HUES48 (cell line): ENCODE results near the gene TBX2.

Experiments used
- H3K27ac ChIP-seq: one replicate; pipeline ENCODE4 v1.7.0; 2013; ENCODE audit warnings: low read depth, low read length, inconsistent platforms
- H3K27me3 ChIP-seq: 2 replicates; pipeline ENCODE4 v1.6.1; 2013; ENCODE audit warnings: mild to moderate bottlenecking, low read length; ENCODE audit not compliant: control insufficient read depth, insufficient read depth
- H3K36me3 ChIP-seq: 2 replicates; pipeline ENCODE4 v1.6.1; 2013; ENCODE audit warnings: low read length; ENCODE audit not compliant: control insufficient read depth, insufficient read depth
- H3K4me1 ChIP-seq: 2 replicates; pipeline ENCODE4 v1.6.1; 2013; ENCODE audit warnings: mild to moderate bottlenecking, low read length; ENCODE audit not compliant: control insufficient read depth, insufficient read depth
- H3K4me3 ChIP-seq: 2 replicates; pipeline ENCODE4 v1.5.1; 2013; ENCODE audit warnings: mild to moderate bottlenecking, low read depth, low read length
- H3K9ac ChIP-seq: 2 replicates; pipeline ENCODE4 v1.6.1; 2013; ENCODE audit warnings: mild to moderate bottlenecking, low read depth, low read length, moderate library complexity
- H3K9me3 ChIP-seq: 2 replicates; pipeline ENCODE4 v1.6.1; 2013; ENCODE audit warnings: low read length; ENCODE audit not compliant: control insufficient read depth, insufficient read depth

The TBX2 gene

DNA sequence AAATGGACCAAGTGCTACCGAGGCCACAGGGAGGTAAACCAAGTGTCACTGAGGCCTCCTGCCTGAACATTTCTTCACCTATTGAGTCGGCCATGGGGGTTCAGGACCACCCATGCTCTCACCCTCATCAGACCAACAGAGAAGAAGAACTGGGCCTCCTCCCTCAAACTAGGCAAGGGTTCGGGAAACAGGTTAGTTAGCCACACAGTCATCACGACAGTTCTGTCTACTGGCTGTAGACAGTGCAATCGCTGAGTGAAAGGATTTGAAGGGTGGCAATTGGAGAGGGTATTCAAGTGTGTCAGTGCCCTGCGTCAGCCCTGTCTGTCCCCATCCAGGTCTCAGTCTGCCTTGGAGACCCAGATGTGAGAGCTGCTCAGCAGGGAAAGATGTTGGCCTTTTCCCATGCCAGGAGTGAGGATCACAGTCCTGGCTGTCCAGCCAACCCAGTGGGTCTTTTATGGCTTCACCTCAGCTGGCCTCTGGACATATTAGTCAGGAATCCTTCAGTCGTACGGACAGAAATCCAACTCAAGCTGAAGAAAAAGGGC, 19.9 kb downstream of the TBX2 start:
- H3K4me3 ChIP-seq: no peak overlapping the region
- H3K27me3 ChIP-seq: peaks cover 44% of the 10 kb centered on the region
- H3K4me1 ChIP-seq: no peaks in the 10 kb centered on the region
- no peaks in the 10 kb centered on the region for H3K9me3 ChIP-seq
- no peak overlapping the region for H3K27ac ChIP-seq
- H3K9ac ChIP-seq: no peak overlapping the region
- no peaks in the 10 kb centered on the region for H3K36me3 ChIP-seq

DNA sequence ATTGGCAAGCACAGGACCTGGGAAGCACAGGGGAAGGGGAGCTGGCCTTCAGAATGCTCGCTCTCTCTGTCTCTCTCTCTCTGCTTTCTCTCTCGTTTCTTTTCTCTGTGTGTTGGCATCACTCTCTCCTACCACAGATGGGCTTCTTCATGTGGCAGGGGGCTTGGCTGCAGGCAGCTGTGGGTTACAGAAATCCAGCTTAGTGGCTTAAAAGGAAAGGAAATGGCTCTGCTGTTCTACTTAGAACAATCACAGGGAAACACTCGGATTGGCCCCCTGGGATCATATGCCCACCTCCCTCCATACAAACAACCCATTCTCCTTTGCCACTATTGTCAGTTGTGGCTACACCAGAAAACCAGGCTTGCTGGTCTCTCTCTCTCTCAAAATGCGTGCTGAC, 20.4 kb downstream of the TBX2 start:
- Histone ChIP-seq H3K27me3 (peaks cover 40% of the 10 kb centered on the region), H3K4me3 (no peak overlapping the region), H3K4me1 (no peaks in the 10 kb centered on the region), H3K9ac (no peak overlapping the region), H3K36me3 (no peaks in the 10 kb centered on the region), H3K27ac (no peak overlapping the region), H3K9me3 (no peaks in the 10 kb centered on the region)

DNA sequence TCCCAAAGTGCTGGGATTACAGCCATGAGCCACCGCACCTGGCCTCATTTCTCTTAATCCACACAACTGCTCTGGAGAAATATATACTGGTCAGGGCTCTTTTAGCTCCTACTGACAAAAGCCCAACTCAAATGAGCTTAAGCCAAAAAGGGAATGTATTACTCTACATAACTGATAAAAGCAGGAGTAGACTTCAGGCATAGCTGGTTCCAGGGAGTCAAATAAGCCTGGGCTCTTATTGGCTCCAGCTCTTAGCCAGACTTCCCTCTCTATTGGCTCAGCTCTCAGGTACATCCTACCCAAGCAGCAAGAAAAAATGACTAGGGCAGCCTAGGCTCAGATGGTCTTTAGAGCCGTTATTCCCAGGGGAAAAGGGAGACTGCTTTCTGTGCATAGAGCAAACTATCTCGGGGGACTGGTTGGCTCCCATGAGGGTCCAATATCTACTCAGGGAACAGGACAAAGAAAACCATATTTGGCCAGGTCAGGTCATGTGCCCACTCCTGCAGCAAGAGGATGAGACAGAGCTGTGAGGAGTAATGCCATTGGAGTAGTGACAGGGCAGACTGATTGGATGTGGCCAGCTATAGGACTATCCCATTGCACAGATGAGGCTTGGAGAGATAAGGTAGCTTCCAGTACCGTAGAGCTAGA, 21.2 kb downstream of the TBX2 start:
- H3K4me3 ChIP-seq: no peak overlapping the region
- H3K4me1 ChIP-seq: peaks cover 5% of the 10 kb centered on the region; the same call in 1 of the 2 replicates
- H3K27me3 ChIP-seq: peaks cover 31% of the 10 kb centered on the region
- no peak overlapping the region for H3K27ac ChIP-seq
- no peaks in the 10 kb centered on the region for H3K9me3 ChIP-seq
- H3K9ac ChIP-seq: no peak overlapping the region
- H3K36me3 ChIP-seq: no peaks in the 10 kb centered on the region

DNA sequence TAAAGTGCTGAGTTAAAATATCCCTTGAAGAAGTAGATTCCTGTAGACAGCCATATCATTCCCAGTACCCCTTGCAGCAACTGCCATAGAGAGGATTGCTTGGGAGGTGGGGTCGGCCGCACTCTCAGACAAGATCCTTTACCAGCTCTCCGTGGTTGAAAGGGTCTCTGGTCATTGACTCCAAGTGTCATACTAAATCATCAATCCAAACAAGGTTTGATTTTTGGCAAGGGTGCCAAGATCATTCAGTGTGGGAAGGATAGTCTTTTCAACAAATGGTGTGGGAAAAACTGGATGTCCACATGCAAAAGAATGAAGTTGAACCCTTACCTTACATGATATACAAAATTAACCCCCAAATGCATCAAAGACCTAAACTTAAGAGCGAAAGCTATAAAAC, 21.8 kb downstream of the TBX2 start:
- no peak overlapping the region for H3K4me3 ChIP-seq
- H3K36me3 ChIP-seq: no peaks in the 10 kb centered on the region
- peaks cover 26% of the 10 kb centered on the region for H3K27me3 ChIP-seq
- H3K9me3 ChIP-seq: no peaks in the 10 kb centered on the region
- no peak overlapping the region for H3K9ac ChIP-seq
- H3K4me1 ChIP-seq: peaks cover 6% of the 10 kb centered on the region; the same call in 1 of the 2 replicates
- H3K27ac ChIP-seq: no peak overlapping the region

DNA sequence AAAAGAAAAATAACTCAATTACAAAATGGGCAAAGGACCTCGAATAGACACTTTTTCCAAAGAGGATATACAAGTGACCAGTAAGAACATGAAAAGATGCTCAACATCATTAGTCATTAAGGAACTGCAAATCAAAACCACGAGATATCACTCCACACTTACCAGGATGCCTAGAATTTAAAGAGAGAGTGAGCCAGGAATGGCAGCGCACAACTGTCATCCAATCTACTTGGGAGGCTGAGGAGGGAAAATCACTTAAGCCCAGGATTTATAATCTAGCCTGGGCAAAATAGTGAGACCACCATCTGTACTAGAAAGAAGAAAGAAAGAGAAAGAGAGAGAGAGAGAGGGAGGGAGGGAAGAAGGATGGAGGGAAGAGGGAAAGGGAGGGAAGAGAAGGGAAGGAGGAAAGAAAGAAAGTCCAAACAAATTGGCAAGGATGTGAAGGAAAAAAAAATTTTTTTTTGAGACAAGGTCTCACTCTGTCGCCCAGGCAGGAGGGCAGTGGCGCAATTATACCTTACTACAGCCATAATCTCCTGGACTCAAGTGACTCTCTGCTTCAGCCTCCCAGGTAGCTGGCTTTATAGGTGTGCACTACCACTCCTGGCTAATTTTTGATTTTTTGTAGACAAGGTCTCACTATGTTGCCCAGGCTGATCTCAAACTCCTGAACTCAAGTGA, 22.6 kb downstream of the TBX2 start:
- H3K9ac ChIP-seq: no peak overlapping the region
- H3K27ac ChIP-seq: no peak overlapping the region
- H3K9me3 ChIP-seq: no peaks in the 10 kb centered on the region
- H3K27me3 ChIP-seq: peaks cover 19% of the 10 kb centered on the region
- peaks cover 6% of the 10 kb centered on the region; the same call in 1 of the 2 replicates for H3K4me1 ChIP-seq
- no peak overlapping the region for H3K4me3 ChIP-seq
- no peaks in the 10 kb centered on the region for H3K36me3 ChIP-seq

DNA sequence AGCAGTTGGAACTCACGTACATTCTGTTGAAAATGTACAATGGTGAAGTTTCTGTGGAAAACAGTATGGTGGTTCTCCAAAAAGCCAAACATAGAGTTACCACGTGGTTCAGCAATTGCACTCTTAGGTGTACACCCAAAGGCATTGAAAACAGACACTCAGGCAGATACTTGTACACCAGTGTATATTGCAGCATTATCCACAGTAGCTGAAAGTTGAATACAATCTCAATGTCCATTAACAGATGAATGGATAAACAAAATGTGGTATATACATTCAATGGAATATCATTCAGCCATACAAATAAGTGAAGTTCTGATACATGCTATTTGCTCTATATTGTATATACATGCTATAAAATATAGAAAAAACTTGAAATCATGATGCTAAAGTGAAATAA, 23.2 kb downstream of the TBX2 start:
- Histone ChIP-seq H3K36me3 (no peaks in the 10 kb centered on the region), H3K27ac (no peak overlapping the region), H3K27me3 (peaks cover 16% of the 10 kb centered on the region), H3K4me1 (peaks cover 6% of the 10 kb centered on the region; the same call in 1 of the 2 replicates), H3K9me3 (no peaks in the 10 kb centered on the region), H3K4me3 (no peak overlapping the region), H3K9ac (no peak overlapping the region)

DNA sequence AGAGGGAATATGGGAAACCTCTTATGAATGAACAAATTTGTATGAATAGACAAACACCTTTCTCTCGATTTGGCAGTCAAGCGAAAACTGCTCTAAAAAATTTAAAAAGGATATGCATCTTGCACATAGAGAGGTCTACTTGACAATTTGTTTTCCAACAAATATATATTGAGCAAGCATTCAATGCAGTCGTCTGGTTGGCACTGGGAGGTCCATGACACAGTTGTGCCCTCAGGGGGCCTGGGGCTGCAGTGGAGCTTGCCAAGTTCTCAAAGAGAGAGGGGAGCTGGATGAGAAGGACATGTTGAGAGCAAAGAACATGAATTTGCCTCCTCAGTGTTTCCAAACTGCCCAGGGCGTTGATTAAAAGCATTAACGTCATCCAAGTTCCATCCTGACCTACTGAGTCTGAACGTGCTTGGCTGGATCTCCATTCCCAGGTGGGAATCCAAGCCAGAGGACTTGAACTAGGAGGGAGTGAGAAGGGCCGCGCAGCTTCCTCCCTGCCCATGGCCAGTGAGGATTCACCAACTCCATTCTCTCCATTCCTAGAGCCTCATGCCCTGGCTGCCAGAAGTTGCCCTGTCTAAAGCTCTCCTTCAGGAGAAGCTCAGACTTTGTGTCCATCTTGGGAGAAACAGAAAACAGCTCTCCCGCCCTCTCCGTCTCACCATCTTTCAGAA, 24.5 kb downstream of the TBX2 start:
- peaks cover 6% of the 10 kb centered on the region; the same call in 1 of the 2 replicates for H3K4me1 ChIP-seq
- no peak overlapping the region for H3K9ac ChIP-seq
- no peak overlapping the region for H3K27ac ChIP-seq
- H3K27me3 ChIP-seq: peaks cover 15% of the 10 kb centered on the region
- H3K36me3 ChIP-seq: no peaks in the 10 kb centered on the region
- no peak overlapping the region for H3K4me3 ChIP-seq
- H3K9me3 ChIP-seq: no peaks in the 10 kb centered on the region

DNA sequence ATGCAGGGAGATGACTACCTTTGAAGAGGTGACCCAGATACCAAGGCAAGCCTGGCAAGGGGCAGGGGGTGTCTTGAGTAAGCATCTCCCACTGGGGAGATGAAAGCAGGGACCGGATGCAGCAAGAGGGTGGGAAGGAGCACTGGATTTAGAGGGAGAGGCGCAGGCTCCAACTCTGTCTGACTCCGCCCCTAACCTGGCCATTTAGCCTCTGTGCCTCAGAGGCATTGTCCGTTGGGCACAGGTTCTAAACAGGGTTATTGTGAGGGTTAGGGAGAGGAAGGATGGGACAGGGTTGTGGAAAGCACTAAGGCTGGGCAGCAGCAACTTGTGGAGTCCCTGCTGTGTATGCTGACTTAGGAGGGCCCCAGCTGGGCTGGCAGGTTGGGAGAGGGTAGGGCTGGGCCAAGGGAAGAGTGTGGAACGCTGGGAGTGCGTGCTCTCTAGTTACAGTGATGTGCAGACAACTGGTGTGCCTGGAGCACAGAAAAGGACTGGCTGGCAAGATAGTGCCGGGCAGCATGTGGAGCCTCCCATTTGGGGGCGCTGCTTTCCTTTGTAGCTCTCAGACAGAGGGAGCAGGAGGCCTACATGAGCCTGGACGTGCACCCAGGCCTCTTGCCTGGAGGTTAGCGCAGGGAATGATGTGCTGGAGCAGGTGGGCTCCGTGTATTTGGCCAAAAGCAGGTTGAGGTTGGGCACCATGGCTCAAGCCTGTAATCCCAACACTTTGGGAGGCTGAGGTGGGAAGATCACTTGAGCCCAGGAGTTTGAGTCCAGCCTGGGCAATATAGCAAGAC, 26.2 kb downstream of the TBX2 start:
- Histone ChIP-seq H3K9ac (no peak overlapping the region), H3K36me3 (no peaks in the 10 kb centered on the region), H3K27me3 (peaks cover 5% of the 10 kb centered on the region), H3K4me3 (no peak overlapping the region), H3K4me1 (peaks cover 6% of the 10 kb centered on the region; the same call in 1 of the 2 replicates), H3K9me3 (no peaks in the 10 kb centered on the region), H3K27ac (no peak overlapping the region)

DNA sequence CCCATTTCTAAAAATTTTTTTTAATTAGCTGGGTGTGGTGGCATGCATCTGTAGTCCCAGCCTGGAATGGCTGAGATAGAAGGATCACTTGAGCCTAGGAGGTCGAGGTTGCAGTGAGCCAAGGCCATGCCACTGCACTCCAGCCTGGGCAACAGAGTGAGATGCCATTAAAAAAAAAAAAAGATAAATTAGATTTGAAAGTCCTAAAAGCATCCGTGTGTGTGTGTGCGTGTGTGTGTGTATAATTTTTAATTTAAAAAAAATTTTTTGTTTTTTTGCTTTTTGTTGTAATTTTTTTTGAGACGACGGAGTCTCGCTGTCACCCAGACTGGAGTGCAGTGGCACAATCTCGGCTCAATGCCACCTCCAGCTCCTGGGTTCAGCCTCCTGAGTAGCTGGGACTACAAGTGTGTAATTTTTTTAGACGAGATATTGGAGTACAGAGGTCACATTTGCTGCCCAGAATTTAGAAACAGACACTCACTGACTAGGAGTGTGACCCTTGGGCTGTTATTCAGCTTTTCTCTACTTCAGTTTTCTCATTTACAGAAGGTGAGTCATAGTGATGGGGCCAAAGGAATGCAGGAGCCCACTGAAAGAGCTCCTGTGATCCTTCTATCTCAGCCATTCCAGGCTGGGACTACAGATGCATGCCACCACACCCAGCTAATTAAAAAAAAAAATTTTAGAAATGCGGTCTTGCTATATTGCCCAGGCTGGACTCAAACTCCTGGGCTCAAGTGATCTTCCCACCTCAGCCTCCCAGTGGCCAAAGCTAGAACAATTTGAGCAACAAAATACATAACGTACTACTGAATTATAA, 27.1 kb downstream of the TBX2 start:
- Histone ChIP-seq H3K27me3 (no peaks in the 10 kb centered on the region; the same call in 1 of the 2 replicates), H3K9ac (no peak overlapping the region), H3K9me3 (no peaks in the 10 kb centered on the region), H3K36me3 (no peaks in the 10 kb centered on the region), H3K4me1 (peaks cover 6% of the 10 kb centered on the region; the same call in 1 of the 2 replicates), H3K27ac (no peak overlapping the region), H3K4me3 (no peak overlapping the region)

DNA sequence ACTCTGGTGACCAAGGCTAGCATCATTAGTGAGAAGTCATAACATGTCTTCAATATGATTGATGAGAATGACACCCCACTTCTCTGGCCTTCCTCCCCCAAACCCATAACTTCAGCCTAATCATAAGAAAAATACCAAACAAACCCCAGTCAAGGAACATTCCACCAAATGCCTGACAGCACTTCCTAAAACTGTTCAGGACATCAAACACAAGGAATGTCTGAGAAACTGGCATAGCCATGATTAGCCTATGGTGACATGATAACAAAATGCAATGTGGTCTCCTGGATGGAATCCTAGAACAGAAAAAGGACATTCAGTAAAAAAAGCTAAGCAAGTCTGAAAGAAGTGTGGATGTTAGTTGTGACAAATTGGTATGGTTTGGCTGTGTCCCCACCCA, 27.9 kb downstream of the TBX2 start:
- H3K27ac ChIP-seq: no peak overlapping the region
- H3K36me3 ChIP-seq: no peaks in the 10 kb centered on the region
- H3K4me1 ChIP-seq: peaks cover 6% of the 10 kb centered on the region; the same call in 1 of the 2 replicates
- no peaks in the 10 kb centered on the region for H3K9me3 ChIP-seq
- H3K4me3 ChIP-seq: no peak overlapping the region
- no peaks in the 10 kb centered on the region; the same call in 1 of the 2 replicates for H3K27me3 ChIP-seq
- no peak overlapping the region for H3K9ac ChIP-seq
